Measurements from ENCODE around the gene TRIM45. TPM values are rescaled to one million over a fixed set of nuclear protein-coding genes. Genes with fewer than 3 reads are reported as not detected.

TRIM45 gene
- total RNA-seq, 1 donor, result 1.7 TPM

- no peak overlapping the region for H3K4me3 ChIP-seq (ENCODE audit: low read depth, low read length)
- DNase-seq (ENCODE audit: low read depth), result no peak
- TF ChIP-seq CTCF (IDR thresholded peaks at IDR 0.05; ENCODE audit: insufficient read depth, low read depth, low read length), result no peak
These were observed 6.7 kb downstream of the TRIM45 start for GRCh38 chr1:117114877-117115276.

- H3K4me3 ChIP-seq (ENCODE audit: low read depth, low read length), result no peak overlapping the region
- no peak for DNase-seq (ENCODE audit: low read depth)
- no peak for TF ChIP-seq CTCF (IDR thresholded peaks at IDR 0.05; ENCODE audit: insufficient read depth, low read depth, low read length)
These were observed 8.3 kb downstream of the TRIM45 start for GRCh38 chr1:117113199-117113598.

GRCh38 chr1:117112047-117112717 is 9.4 kb downstream of the TRIM45 start:
- no peak for TF ChIP-seq CTCF (IDR thresholded peaks at IDR 0.05; ENCODE audit: insufficient read depth, low read depth, low read length)

GRCh38 chr1:117110774-117111173 is 10.8 kb downstream of the TRIM45 start:
- no peak for TF ChIP-seq CTCF (IDR thresholded peaks at IDR 0.05; ENCODE audit: insufficient read depth, low read depth, low read length)
- no peak for DNase-seq (ENCODE audit: low read depth)
- no peak overlapping the region for H3K4me3 ChIP-seq (ENCODE audit: low read depth, low read length)

More at GRCh38 chr1:117112047-117112717, 9.4 kb downstream of the TRIM45 start:
- no peak overlapping the region for H3K4me3 ChIP-seq (ENCODE audit: low read depth, low read length)
- no peak for DNase-seq (ENCODE audit: low read depth)

GRCh38 chr1:117107364-117107763 is 14.2 kb downstream of the TRIM45 start:
- no peak for TF ChIP-seq CTCF (IDR thresholded peaks at IDR 0.05; ENCODE audit: insufficient read depth, low read depth, low read length)
- DNase-seq (ENCODE audit: low read depth), result no peak
- no peak overlapping the region for H3K4me3 ChIP-seq (ENCODE audit: low read depth, low read length)

- TF ChIP-seq CTCF (IDR thresholded peaks at IDR 0.05; ENCODE audit: insufficient read depth, low read depth, low read length), result no peak
- DNase-seq (ENCODE audit: low read depth), result no peak
- H3K4me3 ChIP-seq (ENCODE audit: low read depth, low read length), result no peak overlapping the region
These were observed 15.1 kb downstream of the TRIM45 start for GRCh38 chr1:117106478-117106877.

- no peak for DNase-seq (ENCODE audit: low read depth)
- no peak overlapping the region for H3K4me3 ChIP-seq (ENCODE audit: low read depth, low read length)
- no peak for TF ChIP-seq CTCF (IDR thresholded peaks at IDR 0.05; ENCODE audit: insufficient read depth, low read depth, low read length)
These were observed 15.8 kb downstream of the TRIM45 start for GRCh38 chr1:117105722-117106121.

All from fibroblast of villous mesenchyme (primary cell).